ENCODE data around the gene ABHD15.

The ABHD15 gene

GRCh38 chr17:29549177-29549923, 17.5 kb downstream of the ABHD15 start:
- in situ Hi-C loops (cut with MboI; ENCODE audit: low sequenced_read_pairs) = no loop called here

- in situ Hi-C loops (cut with MboI; ENCODE audit: low sequenced_read_pairs) = no loop called here
Measured at GRCh38 chr17:29546830-29547229, 20.0 kb downstream of the ABHD15 start.

- in situ Hi-C loops (cut with MboI; ENCODE audit: low sequenced_read_pairs) = no loop called here
Measured at GRCh38 chr17:29546085-29546484, 20.8 kb downstream of the ABHD15 start.

- in situ Hi-C loops (cut with MboI; ENCODE audit: low sequenced_read_pairs) = no loop called here
Measured at GRCh38 chr17:29544066-29544465, 22.8 kb downstream of the ABHD15 start.

GRCh38 chr17:29533976-29534375, 32.9 kb downstream of the ABHD15 start:
- in situ Hi-C loops (cut with MboI; ENCODE audit: low sequenced_read_pairs) = no loop called here

- in situ Hi-C loops (cut with MboI; ENCODE audit: low sequenced_read_pairs) = no loop called here
Measured at GRCh38 chr17:29526322-29526721, 40.5 kb downstream of the ABHD15 start.

GRCh38 chr17:29524692-29525091, 42.1 kb downstream of the ABHD15 start:
- in situ Hi-C loops (cut with MboI; ENCODE audit: low sequenced_read_pairs) = no loop called here

- in situ Hi-C loops (cut with MboI; ENCODE audit: low sequenced_read_pairs) = no loop called here
Measured at GRCh38 chr17:29518359-29518758, 48.5 kb downstream of the ABHD15 start.

- in situ Hi-C loops (cut with MboI; ENCODE audit: low sequenced_read_pairs) = no loop called here
Measured at GRCh38 chr17:29514792-29515191, 52.0 kb downstream of the ABHD15 start.

GRCh38 chr17:29510953-29511352, 55.9 kb downstream of the ABHD15 start:
- in situ Hi-C loops (cut with MboI; ENCODE audit: low sequenced_read_pairs) = no loop called here
